AG09309 (cell line): Measurements from ENCODE around the gene CEP192.

ENCODE experiments used
- DNase-seq: peaks from one replicate; pipeline ENCODE4 v3.0.0-alpha.2; 2010; ENCODE audit warnings: low read depth
- H3K4me3 ChIP-seq: 2 replicates; pipeline ENCODE4 v1.5.1; 2011; ENCODE audit warnings: mild to moderate bottlenecking, low read depth, low read length, moderate library complexity; ENCODE audit not compliant: control insufficient read depth
- CTCF ChIP-seq: IDR thresholded peaks from 2 replicates; pipeline ENCODE4 v1.5.1; 2011; ENCODE audit warnings: mild to moderate bottlenecking, low read depth, low read length, inconsistent platforms; ENCODE audit not compliant: insufficient read depth, control insufficient read depth; ENCODE audit errors: missing control alignments

Gene CEP192

GRCh38 chr18:13159579-13159978 is 168.4 kb downstream of the CEP192 start:
- peak; percentile 33 for DNase-seq
- H3K4me3 ChIP-seq = no peak overlapping the region
- peak; percentile 75 for TF ChIP-seq CTCF

- no peak for DNase-seq
- no peak for TF ChIP-seq CTCF
- H3K4me3 ChIP-seq = no peak overlapping the region
Measured at GRCh38 chr18:13161276-13161899, 170.2 kb downstream of the CEP192 start.

GRCh38 chr18:13163167-13163927 is 172.2 kb downstream of the CEP192 start:
- H3K4me3 ChIP-seq = no peak overlapping the region
- DNase-seq = no peak
- no peak for TF ChIP-seq CTCF

- no peak overlapping the region for H3K4me3 ChIP-seq
- no peak for DNase-seq
- no peak for TF ChIP-seq CTCF
Measured at GRCh38 chr18:13164406-13164805, 173.2 kb downstream of the CEP192 start.

- DNase-seq = no peak
- no peak overlapping the region for H3K4me3 ChIP-seq
- TF ChIP-seq CTCF = no peak
Measured at GRCh38 chr18:13165636-13166423, 174.7 kb downstream of the CEP192 start.

GRCh38 chr18:13173578-13174145 is 182.5 kb downstream of the CEP192 start:
- no peak overlapping the region for H3K4me3 ChIP-seq
- DNase-seq = no peak
- no peak for TF ChIP-seq CTCF
